PC-3 (cell line): ENCODE results near the gene NEGR1.

Experiments
- EZH2 ChIP-seq: fragments of 300-600 bp; sonication (generic); IDR thresholded peaks from one replicate; pipeline ENCODE4 v1.6.1; 2017; ENCODE audit warnings: antibody characterized with exemption, mild to moderate bottlenecking, low read length; ENCODE audit not compliant: unreplicated experiment
- EZH2phosphoT487 ChIP-seq: fragments of 300-600 bp; sonication (generic); IDR thresholded peaks from 2 replicates; pipeline ENCODE4 v1.6.1; 2018; ENCODE audit warnings: mild to moderate bottlenecking, antibody characterized with exemption, low read length, borderline replicate concordance
- TF ChIP-seq, protein P1 (sequence below): fragments of 300-600 bp; sonication (generic); conservative IDR thresholded peaks from 2 replicates; pipeline ENCODE4 v1.5.1; 2017; ENCODE audit warnings: antibody characterized with exemption, low read depth, mild to moderate bottlenecking, low read length

DNA sequence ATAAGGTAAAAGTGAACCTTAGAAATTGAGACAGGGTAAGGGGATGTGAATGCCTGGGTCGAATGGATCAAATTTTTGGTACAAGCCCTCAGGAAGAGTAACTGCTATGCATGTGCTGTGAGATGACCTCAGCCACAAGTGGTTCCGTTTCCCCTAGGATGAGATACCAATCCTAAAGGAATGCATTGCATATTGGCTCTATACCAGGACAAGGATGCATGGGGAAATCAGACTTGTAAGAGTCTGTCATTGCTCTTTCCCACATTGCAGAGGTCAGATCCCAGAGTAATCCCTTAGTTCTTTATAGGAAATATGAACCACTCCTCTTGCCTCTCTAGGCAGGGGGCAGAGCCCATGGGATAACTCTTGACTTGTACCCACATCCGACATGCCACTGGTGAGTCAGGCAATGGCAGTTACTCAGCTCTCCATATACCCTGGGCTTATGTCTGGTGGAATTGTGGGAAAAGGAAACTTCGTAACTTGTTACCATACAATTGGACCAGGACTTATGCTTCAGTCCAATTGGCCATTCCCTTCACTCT is 773.2 kb downstream of the NEGR1 start:
- TF ChIP-seq, protein P1, sequence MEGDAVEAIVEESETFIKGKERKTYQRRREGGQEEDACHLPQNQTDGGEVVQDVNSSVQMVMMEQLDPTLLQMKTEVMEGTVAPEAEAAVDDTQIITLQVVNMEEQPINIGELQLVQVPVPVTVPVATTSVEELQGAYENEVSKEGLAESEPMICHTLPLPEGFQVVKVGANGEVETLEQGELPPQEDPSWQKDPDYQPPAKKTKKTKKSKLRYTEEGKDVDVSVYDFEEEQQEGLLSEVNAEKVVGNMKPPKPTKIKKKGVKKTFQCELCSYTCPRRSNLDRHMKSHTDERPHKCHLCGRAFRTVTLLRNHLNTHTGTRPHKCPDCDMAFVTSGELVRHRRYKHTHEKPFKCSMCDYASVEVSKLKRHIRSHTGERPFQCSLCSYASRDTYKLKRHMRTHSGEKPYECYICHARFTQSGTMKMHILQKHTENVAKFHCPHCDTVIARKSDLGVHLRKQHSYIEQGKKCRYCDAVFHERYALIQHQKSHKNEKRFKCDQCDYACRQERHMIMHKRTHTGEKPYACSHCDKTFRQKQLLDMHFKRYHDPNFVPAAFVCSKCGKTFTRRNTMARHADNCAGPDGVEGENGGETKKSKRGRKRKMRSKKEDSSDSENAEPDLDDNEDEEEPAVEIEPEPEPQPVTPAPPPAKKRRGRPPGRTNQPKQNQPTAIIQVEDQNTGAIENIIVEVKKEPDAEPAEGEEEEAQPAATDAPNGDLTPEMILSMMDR = no peak
- TF ChIP-seq EZH2 (no peak), EZH2phosphoT487 (no peak)
